Myocyte (in vitro differentiated cells): ENCODE results near the gene PROK1. TPM values are rescaled to one million over a fixed set of nuclear protein-coding genes. Genes with fewer than 3 reads are reported as not detected.

ENCODE experiments used
- DNase-seq: peaks from one replicate; pipeline ENCODE4 v3.0.0-alpha.2; 2012; ENCODE audit warnings: low read depth
- total RNA-seq: library from RNA; depleted of rRNA; stranded (reverse); fragments of >200 nt; gene quantifications from 2 replicates; pipeline ENCODE4 v1.2.3, GENCODE V29; 2014

The PROK1 gene
- total RNA-seq, 1 donor from 2014 or later, result not detected

- DNase-seq, result no peak
These were observed 14.3 kb downstream of the PROK1 start for GRCh38 chr1:110465038-110465813.

- no peak for DNase-seq
These were observed 14.9 kb downstream of the PROK1 start for GRCh38 chr1:110465814-110466380.

GRCh38 chr1:110466646-110467280 is 15.8 kb downstream of the PROK1 start:
- DNase-seq, result no peak

- DNase-seq, result no peak
These were observed 20.2 kb downstream of the PROK1 start for GRCh38 chr1:110471131-110471530.

- DNase-seq, result no peak
These were observed 21.6 kb downstream of the PROK1 start for GRCh38 chr1:110472546-110472945.

- DNase-seq, result no peak
These were observed 23.5 kb downstream of the PROK1 start for GRCh38 chr1:110474444-110474843.

- DNase-seq, result no peak
These were observed 24.5 kb downstream of the PROK1 start for GRCh38 chr1:110475362-110476027.

GRCh38 chr1:110476028-110476765 is 25.2 kb downstream of the PROK1 start:
- DNase-seq, result no peak

GRCh38 chr1:110477041-110477440 is 26.1 kb downstream of the PROK1 start:
- DNase-seq, result peak; percentile 34

GRCh38 chr1:110477445-110477957 is 26.6 kb downstream of the PROK1 start:
- DNase-seq, result no peak

- DNase-seq, result no peak
These were observed 27.2 kb downstream of the PROK1 start for GRCh38 chr1:110477967-110478640.

GRCh38 chr1:110478886-110479285 is 27.9 kb downstream of the PROK1 start:
- DNase-seq, result no peak

- DNase-seq, result no peak
These were observed 29.6 kb downstream of the PROK1 start for GRCh38 chr1:110480356-110481096.

- DNase-seq, result no peak
These were observed 31.1 kb downstream of the PROK1 start for GRCh38 chr1:110481968-110482623.

- no peak for DNase-seq
These were observed 31.8 kb downstream of the PROK1 start for GRCh38 chr1:110482662-110483307.

GRCh38 chr1:110483308-110483685 is 32.3 kb downstream of the PROK1 start:
- no peak for DNase-seq

- no peak for DNase-seq
These were observed 33.9 kb downstream of the PROK1 start for GRCh38 chr1:110484801-110485200.

- no peak for DNase-seq
These were observed 34.8 kb downstream of the PROK1 start for GRCh38 chr1:110485725-110486124.

- DNase-seq, result no peak
These were observed 36.8 kb downstream of the PROK1 start for GRCh38 chr1:110487726-110488125.
